LoVo (cell line): ENCODE data around the gene FXYD6.
A peak's percentile ranks its signal among the peaks of the same experiment; 100 is the strongest.
"Not testable (repeated sequence)": the region's sequence is repeated elsewhere in the genome, so short reads cannot be mapped to it uniquely, and the experiment has no call there.

Experiments used
- DNase-seq: peaks from one replicate; pipeline ENCODE4 v3.0.0-alpha.2; 2016; ENCODE audit warnings: low spot score

FXYD6 gene

GRCh38 chr11:117868815-117869561 is 7.5 kb downstream of the FXYD6 start:
- no peak for DNase-seq

DNA sequence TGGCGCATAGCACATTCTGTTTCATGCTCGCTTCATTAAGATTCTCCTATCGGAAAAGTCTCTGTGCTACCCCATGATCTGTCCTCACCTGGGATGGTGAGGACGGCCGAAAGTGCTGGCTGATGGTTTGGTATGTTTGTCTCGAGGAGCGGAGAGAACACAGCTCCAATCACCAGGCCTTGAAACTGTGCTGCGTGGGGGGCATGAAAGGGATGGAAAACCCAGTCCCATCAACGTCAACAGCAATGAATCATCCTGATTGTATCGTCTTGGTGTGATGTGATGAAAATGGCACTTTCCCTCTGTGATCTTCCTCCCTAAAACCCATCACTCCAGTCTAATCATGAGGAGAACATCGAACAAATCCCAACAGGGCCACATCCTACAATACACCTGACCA is 8.4 kb downstream of the FXYD6 start:
- no peak for DNase-seq

DNA sequence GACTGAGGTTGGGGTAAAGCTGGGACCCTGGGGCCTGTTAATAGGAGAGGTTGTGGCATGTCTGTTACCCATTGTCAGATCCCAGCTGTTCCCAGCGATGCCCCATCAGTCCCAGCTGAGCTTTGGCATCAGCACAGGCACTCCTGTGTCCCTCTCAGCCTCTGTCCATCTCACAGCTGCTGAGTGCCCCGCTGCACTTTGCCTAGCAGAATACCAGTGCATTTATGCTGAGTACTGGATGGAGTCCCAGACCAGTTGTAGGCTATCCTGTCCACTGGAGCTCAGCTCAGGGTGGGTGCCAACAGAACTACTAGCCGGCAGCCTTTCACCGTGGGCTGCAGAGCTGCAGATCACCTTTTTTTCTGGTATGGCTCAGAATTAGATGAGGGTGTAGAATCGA is 9.9 kb downstream of the FXYD6 start:
- no peak for DNase-seq

- not testable (repeated sequence) for DNase-seq
Observed at GRCh38 chr11:117865546-117865945, 10.9 kb downstream of the FXYD6 start.

- no peak for DNase-seq
Observed at GRCh38 chr11:117863383-117863782, 13.1 kb downstream of the FXYD6 start.

DNA sequence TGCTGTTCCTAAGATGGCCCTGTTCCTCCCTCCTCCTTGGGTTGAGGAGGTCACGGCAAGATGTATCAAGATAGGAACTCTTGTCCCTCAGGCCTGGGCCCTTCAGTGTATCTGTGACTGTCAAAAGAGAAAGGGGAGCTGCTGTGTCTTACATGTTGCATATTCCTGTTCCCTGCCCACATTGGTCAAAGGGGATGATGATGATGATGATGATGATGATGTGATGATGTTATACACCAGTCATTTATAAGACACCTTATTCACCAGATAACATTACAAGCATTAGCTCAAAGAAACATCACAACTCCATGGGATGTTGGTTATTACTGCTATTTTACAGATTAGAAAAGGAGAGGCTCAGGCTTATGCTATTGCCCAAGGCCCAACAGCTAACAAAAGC is 13.7 kb downstream of the FXYD6 start:
- no peak for DNase-seq

DNA sequence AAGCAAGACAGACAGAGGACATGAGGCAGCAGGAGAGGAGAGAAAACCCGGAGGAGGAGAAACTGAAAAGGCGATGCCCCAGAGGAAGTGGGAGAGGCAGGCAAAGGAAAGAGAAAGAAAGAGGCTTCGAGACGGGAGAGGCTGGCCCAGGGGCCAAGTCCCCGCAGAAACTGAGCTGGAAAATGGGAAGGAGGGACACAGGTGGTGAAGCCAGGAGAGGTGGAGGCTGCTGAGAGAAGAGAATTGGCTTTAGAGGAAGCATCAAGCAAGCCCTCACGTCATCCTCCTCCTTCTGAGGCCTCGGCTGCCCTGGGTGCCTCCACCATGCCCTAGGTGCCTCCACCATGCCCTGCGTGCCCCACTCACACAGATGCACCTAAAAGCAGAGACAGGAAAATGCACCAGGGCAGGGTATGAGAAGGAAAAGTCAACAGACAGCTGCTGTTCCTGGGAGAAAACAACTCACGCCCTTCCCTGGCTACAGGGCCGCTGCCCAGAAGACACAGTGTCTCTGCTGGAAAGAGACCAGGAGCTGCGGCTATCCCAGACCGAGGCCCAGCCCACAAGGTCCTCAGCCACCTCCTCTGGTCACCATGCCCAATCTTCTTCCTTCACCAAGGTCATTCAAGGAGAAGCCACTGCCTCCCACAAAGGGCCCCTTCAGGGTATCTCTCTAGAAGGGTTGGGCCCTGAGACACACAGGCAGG is 14.3 kb downstream of the FXYD6 start:
- DNase-seq, result no peak

DNA sequence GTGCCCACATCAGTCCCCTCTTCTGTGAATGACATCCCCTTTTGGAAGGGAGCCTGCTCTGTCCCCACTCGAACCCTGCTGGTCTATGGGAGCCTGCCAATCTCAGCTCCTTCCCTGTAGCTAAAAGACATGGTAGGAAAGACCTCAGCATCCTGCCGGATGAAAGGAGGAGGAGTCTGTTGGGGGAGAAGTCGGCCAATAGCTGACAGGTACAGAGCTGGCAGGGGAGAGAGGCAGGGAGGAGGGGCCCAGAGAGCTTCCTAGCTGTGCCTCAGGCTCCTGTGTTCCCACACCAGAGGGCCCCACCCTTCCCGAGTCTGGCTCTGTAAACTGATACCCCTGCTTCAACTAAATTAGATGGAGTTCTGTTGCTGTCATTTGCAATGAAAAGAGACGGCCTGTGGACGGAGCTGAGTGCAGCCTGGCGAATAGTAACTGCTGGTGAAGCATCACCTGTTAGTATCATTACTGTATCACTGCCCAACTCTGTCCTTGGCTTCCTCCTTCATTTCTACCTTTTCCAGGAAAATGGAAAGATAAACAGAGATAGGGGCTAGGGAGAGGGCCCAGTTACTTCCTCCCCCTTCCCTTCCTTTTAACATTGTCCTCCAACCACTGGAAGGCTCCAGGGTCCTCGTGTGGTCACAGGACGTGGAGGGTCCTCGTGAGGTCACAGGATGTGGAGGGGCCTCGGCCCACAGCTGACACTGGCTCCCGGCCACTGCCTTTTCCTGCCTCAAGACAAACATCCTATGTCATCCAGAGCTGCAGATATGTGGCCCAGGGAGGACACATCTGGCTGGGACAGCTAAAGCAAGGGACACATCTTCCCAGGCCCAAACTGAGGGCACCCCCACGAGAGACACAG is 15.1 kb downstream of the FXYD6 start:
- no peak for DNase-seq

- DNase-seq, result no peak
Observed at GRCh38 chr11:117860139-117860538, 16.3 kb downstream of the FXYD6 start.

DNA sequence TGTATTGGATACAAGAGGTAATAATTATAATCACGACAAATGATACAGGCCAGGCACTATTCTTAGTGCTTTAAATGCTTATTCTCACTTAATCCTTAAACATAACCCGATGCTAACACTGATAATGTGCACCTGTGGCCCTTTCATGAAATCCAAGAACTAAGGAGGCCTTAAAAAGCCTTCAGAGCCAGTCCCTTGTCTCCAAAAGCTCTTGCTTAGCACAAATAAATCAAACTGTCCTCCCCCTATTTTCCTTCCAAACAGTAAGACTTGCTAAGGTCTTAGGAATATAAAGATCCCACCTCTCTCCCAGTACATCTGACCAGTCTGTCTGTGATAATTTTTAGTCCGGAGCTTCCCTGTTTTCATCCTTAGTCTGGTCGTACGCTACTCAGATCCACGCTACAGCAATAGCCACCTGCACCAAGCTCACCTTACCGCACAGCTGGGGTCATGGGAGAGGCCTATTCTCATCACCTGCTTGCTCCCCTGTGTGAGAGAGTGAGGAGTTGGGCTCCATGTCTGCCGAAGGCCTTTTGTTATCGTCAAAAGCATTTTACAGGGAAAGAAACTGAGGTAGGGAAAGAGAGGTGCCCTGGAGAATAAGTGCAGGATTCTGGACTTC is 16.9 kb downstream of the FXYD6 start:
- no peak for DNase-seq

DNA sequence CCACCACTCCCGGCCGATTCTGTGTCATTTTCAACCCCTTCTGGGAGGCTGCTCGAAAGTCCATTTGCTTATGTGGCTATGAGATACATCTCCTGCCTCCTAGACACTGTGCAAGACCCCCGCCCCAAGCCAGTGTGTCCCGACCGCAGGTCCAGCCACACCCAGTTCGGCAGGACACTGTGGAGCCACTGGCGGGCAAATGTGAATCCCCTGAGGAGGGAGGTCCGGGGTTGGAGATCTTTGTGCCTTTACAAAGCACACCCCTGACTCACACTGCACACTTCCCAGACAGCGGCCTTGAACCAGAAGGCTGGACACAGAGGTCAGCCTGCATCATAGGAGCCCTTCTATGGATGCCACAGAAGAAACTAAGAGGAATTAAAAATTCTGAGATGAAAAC is 17.4 kb downstream of the FXYD6 start:
- no peak for DNase-seq

GRCh38 chr11:117857734-117858414 is 18.6 kb downstream of the FXYD6 start:
- DNase-seq, result no peak

- no peak for DNase-seq
Observed at GRCh38 chr11:117855912-117856651, 20.4 kb downstream of the FXYD6 start.

DNA sequence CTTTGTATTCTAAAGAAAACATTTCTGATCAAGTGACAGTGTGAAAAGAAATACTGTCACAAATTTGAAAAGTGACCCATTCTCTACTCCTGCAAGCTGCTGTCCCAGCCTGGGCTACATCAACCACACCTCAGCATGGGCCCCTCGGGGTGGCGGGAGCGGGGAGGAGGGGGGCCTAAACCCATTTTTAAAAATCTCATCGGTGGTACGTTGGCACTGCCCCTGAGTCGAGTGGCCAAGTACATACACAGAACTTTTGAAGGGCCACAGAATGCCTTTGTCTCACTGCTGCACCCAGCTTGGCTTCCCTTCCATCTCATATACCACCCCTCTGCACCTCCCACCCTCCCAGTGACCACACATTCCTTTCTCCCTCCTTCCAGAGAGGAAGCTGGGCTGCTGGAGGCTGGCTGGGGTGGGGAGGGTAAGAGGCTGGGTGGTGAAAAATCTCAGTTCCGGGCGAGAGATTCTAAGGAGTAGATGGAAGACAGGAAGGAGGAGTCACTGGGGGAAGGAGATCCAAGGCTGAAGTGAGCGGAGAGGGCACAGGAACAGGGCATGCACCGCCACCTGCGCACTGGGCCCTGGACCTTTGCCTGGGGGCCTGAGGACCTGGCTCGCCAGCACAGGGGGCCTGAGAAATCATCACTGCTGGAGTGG is 21.1 kb downstream of the FXYD6 start:
- no peak for DNase-seq

- no peak for DNase-seq
Observed at GRCh38 chr11:117852309-117852708, 24.1 kb downstream of the FXYD6 start.

DNA sequence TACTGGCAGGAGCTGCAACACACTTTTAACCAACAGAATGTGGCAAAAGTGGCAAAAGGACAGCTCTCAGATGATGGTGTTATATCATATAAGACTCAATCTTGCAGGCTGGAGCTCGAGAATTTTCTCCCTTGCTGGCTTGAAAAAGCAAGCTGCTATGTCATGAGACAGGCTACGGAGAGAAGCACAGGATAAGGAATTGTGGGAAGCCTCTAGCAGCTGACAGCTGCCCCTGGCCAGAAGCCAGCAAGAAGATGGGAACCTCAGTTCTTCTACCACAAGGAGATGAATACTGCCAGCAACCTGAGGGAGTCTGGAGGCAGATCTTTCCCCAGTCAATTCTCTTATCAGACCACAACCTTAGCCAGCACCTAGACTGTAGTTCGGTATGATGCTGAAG is 24.6 kb downstream of the FXYD6 start:
- no peak for DNase-seq

DNA sequence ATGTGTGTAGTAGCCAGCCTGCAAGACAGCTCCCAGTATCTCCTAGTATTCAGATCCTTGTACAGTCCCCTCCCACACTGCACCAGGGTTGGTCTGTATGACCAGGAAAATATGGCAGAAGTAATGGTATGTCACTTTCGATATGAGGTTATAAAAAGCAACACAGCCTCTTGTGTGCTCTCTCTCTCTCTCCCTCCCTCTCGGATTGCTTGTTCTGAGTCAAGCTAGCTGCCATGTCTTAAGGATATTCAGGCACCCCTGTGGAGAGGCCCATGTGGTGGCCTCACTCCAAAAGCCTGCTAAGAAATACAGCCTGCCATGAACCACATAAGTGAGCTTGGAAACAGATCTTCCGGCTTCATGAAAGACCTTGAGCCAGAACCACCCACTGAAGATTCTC is 25.4 kb downstream of the FXYD6 start:
- no peak for DNase-seq

DNA sequence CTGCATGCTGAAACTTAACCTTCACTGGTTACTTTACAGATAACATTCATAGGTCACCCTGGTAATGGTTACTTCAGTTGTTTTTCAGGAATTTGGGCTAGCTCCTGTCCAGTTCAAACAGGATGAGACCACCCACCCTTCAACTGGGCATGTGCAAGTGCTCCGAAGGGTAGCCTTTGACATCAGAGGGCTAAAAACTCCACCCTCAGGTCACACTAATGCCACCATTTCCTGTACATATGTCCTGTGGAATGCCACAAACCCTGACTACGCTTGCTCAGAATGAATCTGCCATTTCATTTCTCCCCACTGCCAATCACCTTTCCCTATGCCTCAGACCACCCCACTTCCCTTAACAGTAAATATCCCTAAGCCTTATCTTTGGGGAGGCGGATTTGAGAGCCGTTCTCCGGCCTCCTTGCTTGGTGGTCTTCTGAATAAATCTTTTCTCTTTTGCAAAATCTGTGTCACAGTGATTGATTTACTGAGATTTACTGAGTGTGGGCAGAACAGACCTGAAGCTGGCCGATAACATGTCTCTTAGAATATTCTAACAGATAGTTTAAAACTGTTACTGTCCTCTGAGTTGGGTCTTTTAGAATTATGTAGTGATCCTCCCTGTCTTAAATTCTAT is 26.6 kb downstream of the FXYD6 start:
- DNase-seq, result no peak

GRCh38 chr11:117843666-117844484 is 32.6 kb downstream of the FXYD6 start:
- DNase-seq, result peak; percentile 62
